HG03342 (cell line): ENCODE data around the gene SHROOM1.
A peak's percentile ranks its signal among the peaks of the same experiment; 100 is the strongest.

Source experiments
- ATAC-seq: cut with Tn5 transposase; IDR thresholded peaks from one replicate; pipeline ENCODE4 v1.9.1; 2021; ENCODE audit warnings: mild to moderate bottlenecking, moderate library complexity; ENCODE audit not compliant: unreplicated experiment

The SHROOM1 gene

DNA sequence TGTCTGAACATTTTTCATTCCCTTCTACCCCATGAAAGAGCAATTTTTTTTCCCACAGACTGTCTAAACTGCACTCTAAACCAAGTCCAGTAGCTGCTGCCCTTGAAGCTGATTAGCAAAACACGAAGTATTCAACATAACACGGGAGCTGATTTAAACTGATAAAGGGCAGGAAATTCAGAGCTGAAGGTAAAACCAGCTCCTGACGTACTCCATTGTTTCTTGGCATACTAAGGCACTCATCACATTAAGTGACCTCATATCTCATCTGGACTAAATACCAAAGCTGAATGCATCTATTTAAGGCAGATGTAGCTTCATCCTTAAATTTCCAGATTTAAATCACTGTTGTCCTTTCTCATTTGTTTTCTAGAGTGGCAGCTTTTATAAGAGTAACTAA is 23.9 kb upstream of the SHROOM1 start:
- ATAC-seq: no peak

DNA sequence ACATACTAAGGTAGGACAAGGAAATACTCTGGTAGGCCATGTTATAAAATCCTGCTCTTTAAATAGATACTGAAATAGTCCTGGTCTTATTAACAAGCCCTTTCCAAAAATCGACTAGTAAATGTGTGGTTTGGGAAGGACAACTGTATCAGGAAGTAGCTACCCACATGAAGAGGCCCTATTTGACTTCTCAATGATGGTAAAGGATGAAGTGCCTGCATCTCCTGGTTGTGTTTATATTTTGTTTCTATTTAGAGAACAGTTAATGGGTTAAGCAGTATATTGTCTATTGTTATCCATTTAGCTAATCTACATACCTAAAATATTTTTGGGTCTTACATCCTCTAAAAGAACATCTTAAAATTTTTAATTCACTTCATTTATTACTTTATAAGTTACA is 23.3 kb upstream of the SHROOM1 start:
- no peak for ATAC-seq

DNA sequence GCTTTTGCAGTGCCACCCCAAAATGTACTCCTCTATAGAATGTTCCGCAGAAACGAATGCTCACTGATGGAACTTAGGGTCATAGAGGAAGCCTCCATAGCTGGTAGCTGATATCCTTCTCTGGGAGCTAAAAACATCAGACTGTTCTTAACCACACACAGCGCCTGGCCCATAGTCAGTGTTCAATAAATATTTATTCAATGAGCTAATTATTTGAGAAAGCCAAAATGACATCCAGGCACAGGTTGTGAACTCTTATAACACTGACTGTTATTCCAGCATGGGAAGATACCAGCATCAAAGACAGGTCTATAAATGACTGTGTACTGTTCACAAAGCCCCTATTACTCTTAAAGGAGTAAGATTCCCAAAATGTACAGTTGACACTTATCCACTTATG is 22.9 kb upstream of the SHROOM1 start:
- no peak for ATAC-seq

DNA sequence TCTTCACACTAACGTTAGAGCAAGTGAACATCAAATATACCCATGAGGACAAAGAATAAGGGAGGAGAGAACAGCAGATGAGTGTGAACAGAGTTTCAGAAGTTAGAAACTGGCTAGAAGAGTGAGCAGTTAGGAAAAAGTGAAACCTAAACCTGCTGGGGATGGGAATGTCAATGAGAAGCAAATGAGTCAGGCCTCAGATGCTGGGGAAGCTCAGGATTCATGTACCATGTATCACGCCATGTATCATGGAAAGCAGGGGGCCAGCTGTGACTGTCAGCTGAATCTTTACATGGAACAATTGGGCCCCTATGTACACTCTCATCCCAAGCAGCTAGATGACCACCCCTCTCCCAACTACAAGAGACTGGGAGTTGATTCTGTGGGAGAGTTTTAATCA is 19.6 kb upstream of the SHROOM1 start:
- ATAC-seq: no peak

DNA sequence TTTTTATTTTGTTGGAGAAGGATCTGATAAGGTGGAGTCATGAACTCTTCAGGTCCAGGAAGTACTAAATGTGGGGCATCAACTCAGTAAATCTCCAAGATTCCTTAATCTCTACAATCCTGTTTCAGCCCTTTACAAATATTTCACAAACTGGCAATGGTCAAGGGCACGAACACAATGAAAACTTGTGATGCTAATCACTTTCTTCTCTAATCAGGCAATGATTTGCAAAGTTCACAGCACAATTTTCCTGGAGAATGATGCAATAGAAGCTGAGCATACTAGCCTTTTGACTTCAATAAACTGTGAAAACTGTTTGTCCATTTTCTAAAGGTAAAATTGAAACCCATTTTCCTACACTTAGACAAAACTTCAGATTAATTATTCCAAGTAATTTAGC is 18.9 kb upstream of the SHROOM1 start:
- no peak for ATAC-seq

DNA sequence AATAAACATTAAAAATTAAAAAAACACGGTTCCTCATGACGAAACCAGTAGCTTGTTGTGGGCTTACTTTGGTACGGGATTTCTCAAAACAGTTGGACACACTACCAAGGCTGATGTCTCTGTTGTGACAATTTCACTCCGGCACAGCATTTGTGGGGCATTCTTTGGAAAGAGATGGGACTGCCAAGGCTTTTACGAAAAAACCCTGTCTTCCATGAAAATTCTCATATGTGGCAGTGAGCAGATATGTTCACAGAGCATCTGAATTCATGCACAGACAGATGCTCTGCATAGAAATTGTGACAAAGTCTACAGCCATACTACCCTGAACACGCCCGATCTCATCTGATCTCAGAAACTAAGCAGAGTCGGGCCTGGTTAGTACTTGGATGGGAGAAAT is 17.8 kb upstream of the SHROOM1 start:
- ATAC-seq: no peak

DNA sequence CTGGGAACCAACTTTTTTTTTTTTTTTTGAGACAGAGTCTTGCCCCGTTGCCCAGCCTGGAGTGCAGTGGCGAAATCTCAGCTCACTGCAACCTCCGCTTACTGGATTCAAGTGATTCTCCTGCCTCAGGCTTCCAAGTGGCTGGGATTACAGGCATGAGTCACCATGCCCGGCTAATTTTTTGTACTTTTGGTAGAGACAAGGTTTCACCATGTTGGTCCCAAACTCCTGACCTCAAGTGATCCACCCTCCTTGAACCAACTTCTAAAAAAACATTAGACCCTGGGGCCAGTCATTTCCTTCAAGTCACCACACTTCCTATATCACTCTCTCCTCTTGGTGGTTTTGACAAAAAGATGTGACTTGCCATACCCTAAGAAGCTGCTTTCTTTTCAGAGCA is 10.9 kb upstream of the SHROOM1 start:
- ATAC-seq: no peak

DNA sequence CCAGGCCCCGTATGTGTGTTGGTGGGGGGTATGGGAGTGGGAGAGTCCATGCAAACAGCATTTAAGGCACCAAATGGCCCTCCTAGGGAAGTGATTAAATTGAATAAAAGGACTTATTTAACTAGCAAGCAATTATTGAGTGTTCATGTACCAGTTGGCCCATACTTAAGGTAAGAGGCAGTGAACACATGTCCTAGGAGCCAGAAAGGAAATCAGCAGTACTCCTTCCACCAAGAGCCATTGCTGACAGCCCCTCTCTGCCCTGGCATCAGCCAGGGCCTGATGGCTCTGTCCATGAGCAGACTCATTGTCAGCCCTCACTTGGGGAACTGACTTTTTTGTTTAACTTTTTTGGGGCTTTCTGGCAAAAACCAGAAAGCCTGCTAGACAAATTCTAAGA is 10.4 kb upstream of the SHROOM1 start:
- no peak for ATAC-seq

DNA sequence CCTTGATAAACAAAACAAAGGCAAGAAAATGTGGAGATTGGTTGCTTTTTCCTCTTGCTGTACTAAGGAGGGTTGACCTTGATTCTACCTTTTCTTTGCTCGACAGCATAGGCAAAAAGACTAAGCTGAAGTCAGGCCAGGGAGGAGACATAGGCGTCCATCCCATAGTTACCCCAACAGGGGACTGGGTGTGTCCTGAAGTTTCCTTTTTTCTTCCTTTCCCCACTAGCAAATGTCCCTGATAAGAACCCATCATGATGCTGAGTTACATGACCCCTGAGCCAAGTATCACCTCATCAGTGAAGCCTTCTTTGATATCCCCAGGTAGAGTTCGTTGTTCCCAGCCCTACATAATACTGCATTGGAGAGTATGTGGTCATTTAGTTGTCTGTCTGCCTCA is 9.9 kb upstream of the SHROOM1 start:
- no peak for ATAC-seq

DNA sequence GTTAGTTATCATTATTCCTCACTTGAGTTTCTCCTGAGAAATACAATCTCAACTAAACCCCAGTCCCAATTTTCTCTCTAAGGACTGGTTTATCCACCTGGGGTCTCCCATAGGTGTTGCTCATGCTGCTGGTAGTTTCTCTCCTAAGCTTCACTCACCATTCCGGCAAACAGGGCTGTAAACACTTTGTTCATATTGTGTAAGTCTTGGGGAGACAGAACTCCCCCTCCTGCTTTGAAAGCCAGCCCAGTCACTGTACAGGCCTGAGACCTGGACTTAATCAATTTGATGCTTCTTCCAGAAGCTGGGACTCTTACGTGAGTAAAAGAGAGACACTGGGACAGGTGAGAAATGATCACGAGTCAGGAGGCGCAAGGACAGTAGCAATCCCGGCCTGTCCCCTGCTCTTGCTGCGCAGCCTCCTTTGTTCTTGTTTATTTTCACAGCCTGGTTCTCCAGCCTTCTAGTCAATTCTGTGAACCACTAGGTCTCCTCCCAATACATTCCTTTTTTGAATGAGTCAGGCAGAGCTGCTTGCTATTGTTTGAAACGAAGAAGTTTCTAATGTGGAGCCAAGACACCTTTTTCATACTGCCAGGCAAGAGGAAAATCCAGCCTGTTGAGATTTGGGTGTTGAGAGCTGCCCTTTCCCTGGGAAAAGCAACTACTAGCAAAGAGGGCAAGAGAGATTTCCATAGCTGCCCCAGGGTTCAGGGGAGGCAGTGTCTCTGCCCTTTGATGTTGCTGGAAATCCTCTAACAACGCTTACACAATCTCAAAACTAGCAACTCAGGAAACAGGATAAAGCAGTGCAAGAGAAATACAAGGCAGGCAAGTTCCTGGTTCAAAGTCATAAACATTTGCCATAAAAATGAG is 9.2 kb upstream of the SHROOM1 start:
- ATAC-seq: no peak

DNA sequence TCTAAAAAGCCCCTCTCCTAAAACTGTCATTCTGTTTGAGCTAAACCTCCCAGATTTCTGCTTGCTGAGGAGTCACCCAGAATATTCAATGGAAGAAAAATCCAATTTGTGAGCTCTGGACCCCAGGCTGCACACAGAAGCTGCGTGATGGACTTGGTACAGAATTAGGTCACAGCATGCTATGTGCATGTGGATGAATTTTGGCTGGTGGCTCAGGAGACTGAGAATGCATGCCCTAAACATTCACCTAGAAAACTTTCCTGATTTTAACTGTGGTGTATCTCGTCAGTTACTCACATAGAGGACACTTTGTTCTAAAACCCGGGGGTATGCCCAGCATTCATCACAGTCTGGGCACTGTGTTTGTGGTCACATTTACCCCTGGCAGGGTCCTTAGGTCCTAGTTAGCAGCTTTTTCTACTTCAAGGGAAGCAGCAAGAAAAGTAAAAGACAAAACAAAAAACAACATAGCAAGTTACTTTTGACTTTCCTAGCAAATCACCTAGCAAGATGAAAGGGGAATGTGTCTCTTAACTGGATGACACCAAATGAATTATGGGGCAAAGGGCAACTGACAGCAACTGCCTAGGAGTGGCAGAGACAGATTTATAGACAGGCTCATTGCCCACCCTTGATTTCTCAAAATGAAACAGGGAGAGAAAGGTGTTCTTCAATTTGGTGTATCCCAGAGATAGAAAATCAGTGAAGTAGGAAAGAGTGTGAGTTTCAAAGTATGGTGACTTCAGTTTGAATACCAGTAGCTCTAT is 8.3 kb upstream of the SHROOM1 start:
- no peak for ATAC-seq

DNA sequence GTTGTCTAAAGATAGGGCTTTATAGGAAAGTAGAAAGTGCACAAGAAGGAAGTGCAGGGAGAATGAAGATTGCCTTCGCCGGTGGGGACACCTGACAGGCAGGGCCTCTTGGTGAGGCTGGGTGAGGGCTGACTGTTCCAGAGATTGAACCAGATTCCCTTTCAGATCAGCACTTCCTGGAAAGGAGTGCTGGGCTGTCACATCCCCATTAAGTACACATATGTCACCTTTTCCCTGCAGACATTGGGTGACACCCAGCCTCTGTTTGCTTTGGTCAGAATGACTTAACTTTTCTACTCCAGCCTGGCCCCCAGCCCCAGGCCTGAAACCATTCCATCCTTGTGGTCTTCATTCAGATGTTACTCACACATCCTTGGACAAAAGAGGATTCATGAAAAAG is 7.4 kb upstream of the SHROOM1 start:
- ATAC-seq: no peak

DNA sequence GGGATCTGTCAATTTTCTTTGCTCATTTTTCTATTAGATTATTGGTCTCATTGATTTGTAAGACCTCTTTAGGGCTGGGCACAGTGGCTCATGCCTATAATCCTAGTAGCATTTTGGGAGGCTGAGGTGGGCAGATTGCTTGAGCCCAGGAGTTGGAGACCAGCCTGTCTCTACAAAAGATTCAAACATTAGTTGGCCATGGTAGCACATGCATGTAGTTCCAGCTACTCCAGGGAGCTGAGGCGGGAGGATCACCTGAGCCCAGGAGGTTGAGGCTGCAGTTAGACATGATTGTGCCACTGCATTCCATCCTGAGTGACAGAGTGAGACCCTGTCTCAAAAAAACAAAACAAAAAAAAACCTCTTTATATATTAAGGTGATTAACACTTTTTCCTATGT is 6.4 kb upstream of the SHROOM1 start:
- no peak for ATAC-seq

DNA sequence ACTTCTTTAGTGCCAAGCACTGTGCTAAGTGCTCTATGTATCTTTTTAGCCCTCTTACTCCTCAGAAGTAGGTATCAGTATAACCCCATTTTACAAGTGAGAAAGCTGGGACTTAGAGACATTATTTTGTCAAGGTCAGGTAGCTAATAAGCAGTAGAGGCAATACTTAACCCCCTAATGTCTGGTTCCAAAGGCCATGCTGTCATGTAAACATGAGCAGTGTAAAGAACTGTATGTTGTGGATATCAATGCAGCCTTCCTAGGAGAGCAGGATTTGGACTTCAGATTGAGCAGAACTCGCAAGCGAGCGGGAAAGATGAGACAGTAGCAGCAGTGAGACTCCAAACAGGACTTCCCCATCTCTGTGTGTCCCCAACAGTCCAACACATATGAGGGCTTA is 3.6 kb upstream of the SHROOM1 start:
- no peak for ATAC-seq

DNA sequence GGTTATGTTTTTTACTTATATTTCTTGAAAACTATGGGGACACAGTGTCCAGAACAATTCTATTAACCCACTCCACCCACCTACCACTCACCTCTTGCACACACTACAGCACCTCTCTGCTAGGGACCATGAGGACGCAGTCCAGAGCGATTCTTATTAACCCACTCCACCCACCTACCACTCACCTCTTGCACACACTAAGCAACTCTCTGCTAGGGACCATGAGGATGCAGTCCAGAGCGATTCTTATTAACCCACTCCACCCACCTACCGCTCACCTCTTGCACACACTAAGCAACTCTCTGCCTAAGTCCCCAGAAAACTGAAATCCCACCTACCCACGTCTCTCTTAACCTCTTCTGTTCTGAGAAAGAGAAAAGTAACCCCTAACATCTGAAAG is 2.2 kb upstream of the SHROOM1 start:
- no peak for ATAC-seq

DNA sequence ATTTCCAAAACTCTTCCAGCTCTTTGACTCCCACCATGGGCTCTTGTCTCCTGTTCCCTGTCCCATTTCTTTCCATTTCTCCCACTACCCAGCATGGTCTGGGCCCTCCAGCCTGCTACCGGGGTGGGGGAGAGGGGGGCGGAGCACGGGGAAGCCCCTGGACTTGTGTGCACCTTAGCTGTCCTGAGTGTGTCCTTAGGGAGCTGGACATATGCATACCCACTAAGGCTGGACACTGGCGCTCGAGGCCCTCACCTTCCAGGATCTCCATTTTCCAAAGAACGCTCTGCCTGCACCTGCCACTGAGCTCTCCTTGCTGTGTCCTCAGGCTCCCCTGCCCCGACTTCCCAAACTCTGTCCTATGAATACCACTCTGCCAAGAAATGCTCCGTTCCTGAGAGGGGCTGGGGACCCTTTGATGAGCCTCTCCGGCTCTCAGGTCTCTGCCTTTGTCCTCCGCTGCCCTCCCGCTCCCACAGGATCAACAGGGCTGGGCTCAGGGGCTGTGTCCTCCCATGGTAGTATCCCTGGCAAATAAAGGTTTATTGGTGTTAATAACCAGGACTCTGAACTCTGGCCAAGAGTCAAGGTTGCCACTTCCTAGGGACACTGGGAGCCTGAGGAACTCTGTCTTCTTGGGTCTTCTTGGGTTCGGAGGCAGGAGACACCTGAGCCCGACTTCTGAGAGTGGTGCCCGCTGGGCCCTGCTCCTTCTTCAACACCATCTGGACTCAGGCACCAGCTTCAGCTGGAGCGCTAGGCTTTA is 831 bp upstream of the SHROOM1 start:
- ATAC-seq: no peak

DNA sequence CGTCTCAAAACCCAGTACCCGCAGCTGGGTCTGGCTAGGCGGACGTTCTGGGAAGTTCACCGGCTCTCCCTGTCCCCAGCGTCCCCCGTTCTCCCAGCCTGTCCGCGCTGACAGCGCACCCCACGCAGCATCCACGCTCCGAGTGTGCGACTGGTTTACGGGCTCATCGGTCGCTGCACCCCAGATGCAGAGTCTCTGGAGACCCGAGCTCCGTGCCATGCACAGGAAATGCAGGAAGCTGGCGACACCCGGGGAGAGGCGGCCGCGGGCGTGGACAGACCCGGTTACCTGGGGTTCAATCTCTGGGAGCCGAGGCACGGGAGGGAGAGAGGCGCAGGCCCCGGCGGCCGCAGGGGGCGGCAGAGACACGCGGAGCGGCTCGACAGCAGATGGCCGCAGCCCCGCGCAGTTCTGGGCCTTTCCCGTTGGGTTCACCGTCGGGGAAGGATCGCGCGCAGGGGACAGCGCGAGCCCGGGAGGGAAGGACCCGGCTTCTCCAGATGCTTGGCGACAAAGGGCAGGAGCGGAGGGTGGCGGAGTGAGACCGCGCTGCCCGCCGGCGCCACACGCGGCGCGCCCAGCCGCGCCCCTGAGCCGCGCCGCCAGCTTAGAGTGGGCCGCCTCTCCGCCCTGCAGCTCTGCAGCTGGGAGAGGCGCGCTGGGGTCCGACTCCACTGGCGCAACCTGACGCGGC is 558 bp downstream of the SHROOM1 start:
- ATAC-seq: peak; percentile 63

DNA sequence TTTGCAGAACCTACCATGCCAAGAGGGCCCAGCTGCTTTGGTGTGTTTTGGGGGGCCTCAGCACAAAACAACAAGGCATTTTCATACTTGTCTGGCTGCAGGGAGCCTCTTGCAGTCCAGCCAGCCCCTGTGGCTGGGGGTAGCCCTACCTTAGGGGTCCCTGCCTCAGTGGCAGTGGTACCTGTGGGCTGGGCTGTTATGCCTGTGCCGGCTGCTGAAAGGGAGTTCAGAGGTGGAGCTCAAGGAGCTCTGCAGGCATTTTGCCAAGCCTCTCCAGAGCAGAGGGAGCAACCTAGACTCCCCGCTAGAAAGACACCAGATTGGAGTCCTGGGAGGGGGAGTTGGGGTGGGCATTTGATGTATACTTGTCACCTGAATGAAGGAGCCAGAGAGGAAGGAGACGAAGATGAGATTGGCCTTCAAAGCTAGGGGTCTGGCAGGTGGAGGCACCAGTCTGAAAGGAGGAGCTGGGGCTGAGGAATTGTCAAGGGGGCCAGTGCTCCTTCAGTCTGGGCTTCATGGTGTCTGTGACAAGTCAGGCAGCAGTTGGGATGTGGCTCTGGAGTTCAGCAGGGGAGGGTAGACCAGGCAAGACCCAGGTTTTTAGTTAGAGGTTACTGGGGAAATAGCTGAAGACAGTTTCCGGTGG is 1.5 kb downstream of the SHROOM1 start:
- no peak for ATAC-seq

DNA sequence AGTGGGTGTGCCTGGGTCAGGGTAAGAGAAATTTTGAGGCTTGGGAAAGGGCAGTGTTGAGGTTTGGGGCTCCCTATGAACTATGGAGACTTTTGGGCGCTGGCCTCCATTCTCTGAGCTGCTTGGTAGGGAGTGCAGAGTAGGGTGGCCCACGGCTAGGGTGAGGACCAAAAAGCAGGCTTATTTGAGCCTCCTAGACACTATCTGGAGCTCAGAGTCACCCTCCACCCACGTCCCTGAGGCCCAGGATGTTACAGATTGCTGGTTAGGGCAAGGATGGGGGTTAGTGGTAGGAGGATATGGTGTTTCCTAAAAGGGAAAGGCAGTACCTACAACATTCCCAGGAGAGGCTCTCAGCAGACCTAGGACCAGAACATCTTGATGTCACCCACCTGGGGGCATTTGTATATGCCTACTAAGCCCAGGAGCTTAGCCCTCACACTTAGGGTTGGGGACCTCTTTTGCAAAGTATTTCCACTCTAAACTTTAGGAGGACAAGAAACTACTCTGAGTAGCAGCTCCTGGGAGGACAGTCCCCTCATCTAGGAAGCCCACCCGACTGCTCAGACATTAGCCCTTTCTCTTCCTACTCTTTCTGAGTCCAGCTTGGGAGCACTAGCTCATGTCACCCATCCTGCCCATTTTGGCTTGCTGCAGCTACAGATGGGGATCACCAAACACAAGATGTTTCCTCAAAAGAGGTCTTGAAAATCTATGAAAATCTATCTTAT is 2.3 kb downstream of the SHROOM1 start:
- ATAC-seq: no peak
